GM13976 (cell line): Measurements from ENCODE around the gene BFSP2.

Experiments
- DNase-seq: peaks from one replicate; pipeline ENCODE4 v3.0.0; 2012; ENCODE audit warnings: low spot score
- CTCF ChIP-seq: IDR thresholded peaks from 2 replicates; pipeline ENCODE4 v1.5.1; 2012; ENCODE audit warnings: borderline replicate concordance, mild to moderate bottlenecking; ENCODE audit not compliant: insufficient read depth; ENCODE audit errors: extremely low read depth, missing control alignments, control extremely low read depth
- in situ Hi-C: fragments of 300-500 bp; cut with MboI; formaldehyde crosslinking; loops from one replicate; pipeline ENCODE4 v1.12.0; 2022; ENCODE audit warnings: low sequenced_read_pairs, mixed read lengths, inconsistent platforms; ENCODE audit not compliant: unreplicated experiment

Gene BFSP2, protein sequence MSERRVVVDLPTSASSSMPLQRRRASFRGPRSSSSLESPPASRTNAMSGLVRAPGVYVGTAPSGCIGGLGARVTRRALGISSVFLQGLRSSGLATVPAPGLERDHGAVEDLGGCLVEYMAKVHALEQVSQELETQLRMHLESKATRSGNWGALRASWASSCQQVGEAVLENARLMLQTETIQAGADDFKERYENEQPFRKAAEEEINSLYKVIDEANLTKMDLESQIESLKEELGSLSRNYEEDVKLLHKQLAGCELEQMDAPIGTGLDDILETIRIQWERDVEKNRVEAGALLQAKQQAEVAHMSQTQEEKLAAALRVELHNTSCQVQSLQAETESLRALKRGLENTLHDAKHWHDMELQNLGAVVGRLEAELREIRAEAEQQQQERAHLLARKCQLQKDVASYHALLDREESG

DNA sequence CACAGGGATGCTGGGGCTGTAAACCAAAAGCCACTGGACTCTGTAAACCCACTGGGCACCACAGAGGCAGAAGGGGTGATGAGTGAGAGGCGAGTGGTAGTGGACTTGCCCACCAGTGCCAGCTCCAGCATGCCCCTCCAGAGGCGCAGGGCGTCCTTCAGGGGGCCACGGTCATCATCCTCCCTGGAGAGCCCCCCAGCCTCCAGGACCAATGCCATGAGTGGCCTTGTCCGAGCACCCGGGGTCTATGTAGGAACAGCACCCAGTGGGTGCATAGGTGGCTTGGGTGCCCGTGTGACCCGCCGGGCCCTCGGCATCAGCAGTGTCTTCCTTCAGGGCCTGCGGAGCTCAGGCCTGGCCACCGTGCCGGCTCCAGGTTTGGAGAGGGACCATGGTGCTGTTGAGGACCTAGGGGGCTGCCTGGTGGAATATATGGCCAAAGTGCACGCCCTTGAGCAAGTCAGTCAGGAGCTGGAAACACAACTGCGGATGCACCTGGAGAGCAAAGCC, at the start of gene BFSP2:
Gene BFSP2, plus strand, starts transcription at position 51 of the 510 bp plus-strand sequence. Its CDS starts 28 bp downstream, at position 79.
- no peak for DNase-seq
- no peak for TF ChIP-seq CTCF
- in situ Hi-C loops, result no loop called here

GRCh38 chr3:133354721-133355120, 45.1 kb upstream of the BFSP2 start:
- DNase-seq, result no peak
- no peak for TF ChIP-seq CTCF
- in situ Hi-C loops, result no loop called here

GRCh38 chr3:133360476-133360875, 39.4 kb upstream of the BFSP2 start:
- TF ChIP-seq CTCF, result no peak
- in situ Hi-C loops, result no loop called here
- DNase-seq, result no peak

GRCh38 chr3:133361011-133361410, 38.8 kb upstream of the BFSP2 start:
- DNase-seq, result no peak
- no peak for TF ChIP-seq CTCF
- in situ Hi-C loops, result no loop called here

DNA sequence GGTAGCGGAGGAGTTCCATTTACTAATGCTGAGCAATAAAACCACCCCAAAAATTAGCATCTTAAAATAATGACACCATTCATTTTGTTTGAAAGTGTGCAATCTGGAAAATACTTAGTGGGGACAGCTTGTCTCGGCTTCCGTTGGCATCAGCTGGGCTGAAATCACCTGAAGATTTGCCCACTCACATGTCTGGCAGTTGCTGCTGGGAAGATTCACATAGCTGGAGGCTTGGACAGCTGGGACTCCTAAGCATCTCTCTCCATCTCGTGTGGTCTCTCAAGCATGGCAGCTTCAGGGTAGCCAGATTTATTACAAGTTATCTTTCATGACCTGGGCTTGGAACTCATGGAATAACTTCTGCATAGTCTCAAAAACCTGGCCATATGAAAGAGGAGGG, 38.4 kb upstream of the BFSP2 start:
- in situ Hi-C loops, result no loop called here
- TF ChIP-seq CTCF, result no peak
- no peak for DNase-seq

DNA sequence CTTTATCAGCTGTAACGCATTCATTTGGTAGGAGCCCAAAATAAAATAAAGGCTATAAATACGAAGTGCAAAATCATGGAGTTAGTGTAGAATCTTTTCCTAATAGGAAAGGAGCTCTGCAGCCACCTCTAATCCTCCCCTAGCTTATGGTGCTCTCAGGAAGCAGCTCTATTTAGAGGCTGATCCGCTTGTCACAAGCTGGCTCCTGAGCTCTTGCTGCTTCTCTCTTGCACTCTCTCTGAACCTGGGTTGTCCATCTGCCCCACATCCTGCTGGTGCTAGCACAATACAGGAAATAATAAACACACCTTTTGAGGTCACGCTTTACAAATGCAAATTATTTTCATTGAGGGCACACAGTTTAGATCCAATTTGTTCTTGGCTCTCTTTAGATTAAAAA, 37.3 kb upstream of the BFSP2 start:
- no peak for DNase-seq

More for the DNA sequence above, 37.3 kb upstream of the BFSP2 start:
- TF ChIP-seq CTCF, result no peak
- in situ Hi-C loops, result no loop called here
